Mucosa of descending colon (tissue), 3 donors: ENCODE data around the gene CAST. TPM values are rescaled to one million over a fixed set of nuclear protein-coding genes. Genes with fewer than 3 reads are reported as not detected.
A peak's percentile ranks its signal among the peaks of the same experiment; 100 is the strongest.

Experiments
- ATAC-seq: fragments of 200-7000 bp; cut with Tn5 transposase; one replicate; pipeline ENCODE4 v1.9.1; 2020; ENCODE audit warnings: mild to moderate bottlenecking, moderate library complexity
- DNase-seq, 3 donors: peaks; one replicate each; pipeline ENCODE4 v3.0.0-alpha.2; 2020
- H3K36me3 ChIP-seq: fragments of 200-600 bp; one replicate; pipeline ENCODE4 v1.8.0; 2021; ENCODE audit warnings: low read depth, mild to moderate bottlenecking
- H3K4me1 ChIP-seq: fragments of 200-600 bp; one replicate; pipeline ENCODE4 v1.8.0; 2021; ENCODE audit warnings: low read depth, mild to moderate bottlenecking
- H3K4me3 ChIP-seq: fragments of 200-600 bp; one replicate; pipeline ENCODE4 v1.8.0; 2021; ENCODE audit warnings: mild to moderate bottlenecking
- H3K9me3 ChIP-seq: fragments of 200-600 bp; one replicate; pipeline ENCODE4 v1.8.0; 2021; ENCODE audit warnings: mild to moderate bottlenecking
- intact Hi-C, 2 donors: fragments of 100-400 bp; cut with DNase I in 1 of 2; cut with micrococcal nuclease in 1 of 2; formaldehyde crosslinking; loops; one replicate each; pipeline versions ENCODE4 v1.11.0 to v1.11.1; 2022; cut with DNase I, micrococcal nuclease
- total RNA-seq, 3 donors: library from RNA; stranded (reverse); fragmentation: NEBNext Ultra II Directional in 2 of 3; extraction: Animal tissue kit (Norgen Biotek cat#: 25700) in 2 of 3; gene quantifications; one replicate each; pipeline versions ENCODE4 v1.2.1 to v1.2.4, GENCODE V29; 2021 to 2023
- TF ChIP-seq, protein P1 (sequence below): fragments of 200-600 bp; IDR thresholded peaks from one replicate; pipeline ENCODE4 v1.8.0; 2022; ENCODE audit warnings: antibody characterized with exemption, mild to moderate bottlenecking
- donor health status: DM: no; HTN: no; CAD: no; lungs with moderate emphysema.
- donor health status: DM: no; HTN: no; CAD: no.
- donor health status: DM: no; HTN: yes; CAD: no.

The CAST gene
- total RNA-seq, 3 donors from 2014 or later, result 348 to 433 (median 372) TPM

DNA sequence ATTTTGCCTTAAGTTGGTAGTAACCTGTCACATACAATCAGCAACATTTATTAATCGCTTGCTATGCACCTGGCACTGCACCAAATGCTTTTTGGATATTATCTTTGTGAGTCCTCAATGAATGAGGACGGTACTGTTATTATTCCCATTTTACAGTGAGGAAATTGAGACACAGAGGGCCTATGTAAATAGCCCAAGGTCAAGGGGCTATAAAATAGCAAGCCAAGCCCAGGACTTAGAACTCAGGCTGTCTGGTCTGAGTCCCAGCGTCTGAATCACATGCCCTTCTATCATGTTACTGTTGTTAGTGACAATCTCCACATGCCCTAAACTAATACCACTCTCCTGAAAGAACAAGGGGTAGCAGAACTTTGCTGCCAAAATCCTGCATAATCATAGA lies 85.5 kb downstream of the CAST start:
- Histone ChIP-seq H3K4me3 (no peak overlapping the region), H3K36me3 (no peaks in the 10 kb centered on the region), H3K4me1 (no peaks in the 10 kb centered on the region), H3K9me3 (no peaks in the 10 kb centered on the region)
- intact Hi-C loops, result no loop called here
- TF ChIP-seq, protein P1, sequence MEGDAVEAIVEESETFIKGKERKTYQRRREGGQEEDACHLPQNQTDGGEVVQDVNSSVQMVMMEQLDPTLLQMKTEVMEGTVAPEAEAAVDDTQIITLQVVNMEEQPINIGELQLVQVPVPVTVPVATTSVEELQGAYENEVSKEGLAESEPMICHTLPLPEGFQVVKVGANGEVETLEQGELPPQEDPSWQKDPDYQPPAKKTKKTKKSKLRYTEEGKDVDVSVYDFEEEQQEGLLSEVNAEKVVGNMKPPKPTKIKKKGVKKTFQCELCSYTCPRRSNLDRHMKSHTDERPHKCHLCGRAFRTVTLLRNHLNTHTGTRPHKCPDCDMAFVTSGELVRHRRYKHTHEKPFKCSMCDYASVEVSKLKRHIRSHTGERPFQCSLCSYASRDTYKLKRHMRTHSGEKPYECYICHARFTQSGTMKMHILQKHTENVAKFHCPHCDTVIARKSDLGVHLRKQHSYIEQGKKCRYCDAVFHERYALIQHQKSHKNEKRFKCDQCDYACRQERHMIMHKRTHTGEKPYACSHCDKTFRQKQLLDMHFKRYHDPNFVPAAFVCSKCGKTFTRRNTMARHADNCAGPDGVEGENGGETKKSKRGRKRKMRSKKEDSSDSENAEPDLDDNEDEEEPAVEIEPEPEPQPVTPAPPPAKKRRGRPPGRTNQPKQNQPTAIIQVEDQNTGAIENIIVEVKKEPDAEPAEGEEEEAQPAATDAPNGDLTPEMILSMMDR, result no peak
- ATAC-seq, result peak; percentile 75
- peak in 1 of 3 donors; percentile 17 for DNase-seq

DNA sequence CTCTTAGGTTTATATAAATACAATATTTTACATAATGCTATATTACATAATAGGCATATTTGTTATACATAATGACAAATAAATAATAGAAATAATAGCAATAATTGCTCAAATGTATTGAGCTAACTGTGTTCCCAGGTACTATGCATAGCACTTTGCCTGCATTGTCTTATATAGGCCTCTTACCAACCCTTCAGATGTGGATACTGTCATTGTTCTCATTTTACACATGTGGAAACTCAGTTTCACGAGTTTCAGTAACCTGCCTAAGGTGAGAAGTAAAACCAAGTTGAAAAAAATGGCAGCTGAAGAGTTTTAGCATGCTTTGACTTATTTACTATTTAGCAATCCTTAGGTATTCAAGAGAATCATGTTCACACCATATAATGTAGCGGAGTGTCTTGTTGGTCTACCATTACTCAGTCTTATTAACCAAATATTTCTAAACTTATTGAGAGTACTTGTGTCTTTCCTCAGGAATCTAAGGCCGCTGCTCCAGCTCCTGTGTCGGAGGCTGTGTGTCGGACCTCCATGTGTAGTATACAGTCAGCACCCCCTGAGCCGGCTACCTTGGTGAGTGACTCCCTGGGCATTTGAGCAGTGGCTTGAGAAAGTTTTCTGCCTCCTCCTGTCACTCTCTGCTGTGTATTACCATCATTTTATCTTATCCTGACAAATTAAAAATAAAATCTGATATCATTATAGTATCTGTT lies 88.1 kb downstream of the CAST start:
- no peak for DNase-seq
- no peak overlapping the region for H3K4me3 ChIP-seq
- intact Hi-C loops, result no loop called here
- H3K9me3 ChIP-seq, result no peaks in the 10 kb centered on the region
- peaks cover 5% of the 10 kb centered on the region for H3K36me3 ChIP-seq
- no peak for ATAC-seq
- TF ChIP-seq, protein P1, result no peak
- no peaks in the 10 kb centered on the region for H3K4me1 ChIP-seq

DNA sequence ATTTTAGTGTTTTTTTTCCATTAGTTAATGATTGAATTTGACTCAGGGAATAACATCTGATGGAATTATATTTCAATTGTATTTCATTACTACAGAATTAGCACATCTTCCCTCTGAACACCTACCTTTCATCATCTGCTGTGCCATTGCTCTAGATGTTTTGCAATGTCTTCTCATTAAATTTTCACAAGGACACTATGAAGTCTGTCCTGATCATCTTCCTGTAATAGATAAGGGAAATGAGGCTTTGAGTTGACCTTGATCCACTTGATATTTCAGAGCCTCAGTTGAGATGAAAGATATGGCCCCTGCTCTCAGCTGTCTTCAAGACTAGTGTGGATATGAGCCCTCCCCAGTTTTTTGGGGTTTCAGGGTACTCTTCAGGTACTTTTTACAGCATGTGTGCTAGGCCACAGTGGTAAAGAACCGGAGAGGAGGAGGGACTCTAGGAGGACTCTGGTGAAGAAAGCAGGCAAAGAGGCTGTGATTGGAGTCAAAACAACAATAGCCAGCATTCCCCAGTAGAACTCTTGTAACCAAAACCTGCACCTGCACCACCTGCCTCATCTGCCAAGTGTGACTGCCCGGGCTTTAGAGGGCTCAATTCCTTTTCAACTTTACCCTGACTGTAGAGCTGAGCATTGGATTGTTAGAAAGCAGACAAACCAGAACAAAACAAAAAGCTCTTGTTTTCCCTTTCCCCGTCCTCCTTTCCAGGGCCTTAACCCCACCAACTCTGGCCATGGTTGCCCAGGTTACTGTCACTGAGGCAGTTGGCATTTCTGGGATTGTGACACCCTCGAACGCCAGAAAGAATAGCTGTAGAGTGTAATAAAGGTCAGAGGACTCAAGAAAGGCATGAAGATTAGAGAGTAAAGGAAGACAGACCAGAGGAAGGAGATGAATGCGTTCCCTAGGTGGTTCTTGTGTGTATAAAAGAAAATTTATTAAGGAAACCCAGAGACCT lies 89.3 kb downstream of the CAST start:
- no peak for ATAC-seq
- H3K4me1 ChIP-seq, result no peaks in the 10 kb centered on the region
- H3K4me3 ChIP-seq, result no peak overlapping the region
- peaks cover 13% of the 10 kb centered on the region for H3K36me3 ChIP-seq
- no peak for DNase-seq
- TF ChIP-seq, protein P1, result no peak
- intact Hi-C loops, result no loop called here
- H3K9me3 ChIP-seq, result no peaks in the 10 kb centered on the region

DNA sequence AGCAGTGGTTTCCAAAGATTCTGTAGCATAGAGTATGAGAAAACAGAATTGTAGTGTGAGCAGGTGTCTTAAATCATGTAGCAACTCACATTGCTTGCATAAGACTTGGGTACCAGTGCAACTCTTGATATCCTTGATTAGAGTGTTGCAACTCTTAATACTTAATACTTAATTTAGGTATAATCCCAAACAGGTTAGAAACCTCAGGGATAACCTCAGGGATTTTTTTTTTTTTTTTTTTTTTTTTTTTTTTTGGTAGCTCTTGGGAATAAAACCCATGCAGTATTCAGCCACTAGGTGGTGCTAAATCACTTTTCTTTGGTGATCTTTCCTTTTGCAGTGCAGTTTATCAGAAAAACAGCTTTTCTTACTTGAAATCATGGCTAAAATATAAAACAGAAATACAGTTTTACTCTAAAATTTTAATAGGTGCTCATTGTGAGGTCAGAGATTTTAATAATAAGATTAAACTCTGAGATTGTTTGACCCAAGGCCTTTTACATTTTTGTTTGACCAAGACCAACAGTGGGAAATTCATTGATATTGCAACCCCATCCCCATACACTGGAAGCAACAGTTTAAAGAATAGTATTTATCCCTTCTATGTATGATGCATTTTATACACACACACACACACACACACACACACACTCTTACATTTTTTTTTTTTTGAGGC lies 90.3 kb downstream of the CAST start:
- no peak overlapping the region for H3K4me3 ChIP-seq
- ATAC-seq (peak; percentile 37), DNase-seq (peak in 1 of 3 donors; percentile 81)
- intact Hi-C loops, result no loop called here
- H3K4me1 ChIP-seq, result no peaks in the 10 kb centered on the region
- H3K9me3 ChIP-seq, result no peaks in the 10 kb centered on the region
- TF ChIP-seq, protein P1, result peak; percentile 42
- H3K36me3 ChIP-seq, result peaks cover 13% of the 10 kb centered on the region

DNA sequence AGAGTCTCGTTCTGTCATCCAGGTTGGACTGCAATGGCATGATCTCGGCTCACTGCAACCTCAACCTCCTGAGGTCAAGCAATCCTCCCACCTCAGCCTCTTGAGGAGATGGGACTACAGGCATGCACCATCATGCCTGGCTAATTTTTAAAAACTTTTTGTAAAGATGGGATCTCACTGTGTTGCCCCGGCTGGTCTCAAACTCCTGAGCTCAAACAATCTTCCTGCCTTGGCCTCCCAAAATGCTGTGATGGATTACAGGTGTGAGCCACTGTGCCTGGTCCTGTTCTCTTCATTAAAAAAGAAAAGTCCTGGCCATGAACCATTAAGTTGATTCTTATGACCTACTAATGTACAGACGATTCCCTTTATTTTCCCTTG lies 90.8 kb downstream of the CAST start:
- DNase-seq (no peak), ATAC-seq (no peak)
- H3K36me3 ChIP-seq, result peaks cover 13% of the 10 kb centered on the region
- TF ChIP-seq, protein P1, result no peak
- H3K9me3 ChIP-seq, result no peaks in the 10 kb centered on the region
- no peak overlapping the region for H3K4me3 ChIP-seq
- intact Hi-C loops, result no loop called here
- no peaks in the 10 kb centered on the region for H3K4me1 ChIP-seq
